Thyroid gland (tissue), 4 donors: ENCODE results near the gene ABCC10.

Experiments
- CTCF ChIP-seq, 6 experiments: fragments of 200-600 bp in 3 of 6; fragments of 450-650 bp in 3 of 6; sonication (generic) in 3 of 6; IDR thresholded peaks; one replicate each; pipeline ENCODE4 v1.5.1; 2016 to 2019; ENCODE audit warnings: antibody characterized with exemption in 6 of 6, mild to moderate bottlenecking in 2 of 6, inconsistent platforms in 1 of 6, moderate library complexity in 1 of 6
- POLR2A ChIP-seq, 2 donors: fragments of 450-650 bp; IDR thresholded peaks; one replicate each; pipeline ENCODE4 v1.6.1; 2017; ENCODE audit warnings: antibody characterized with exemption in 2 of 2, mild to moderate bottlenecking in 2 of 2, moderate library complexity in 1 of 2

- TF ChIP-seq CTCF (IDR thresholded peaks at IDR 0.05): no peak
- no peak for TF ChIP-seq POLR2A (IDR thresholded peaks at IDR 0.05)
These were observed 30.8 kb upstream of the ABCC10 start for GRCh38 chr6:43396408-43397149.
